ENCODE data around the gene ZBTB45. TPM values are rescaled to one million over a fixed set of nuclear protein-coding genes. Genes with fewer than 3 reads are reported as not detected.

ZBTB45 gene
- total RNA-seq, 1 donor: 6.9 TPM

DNA sequence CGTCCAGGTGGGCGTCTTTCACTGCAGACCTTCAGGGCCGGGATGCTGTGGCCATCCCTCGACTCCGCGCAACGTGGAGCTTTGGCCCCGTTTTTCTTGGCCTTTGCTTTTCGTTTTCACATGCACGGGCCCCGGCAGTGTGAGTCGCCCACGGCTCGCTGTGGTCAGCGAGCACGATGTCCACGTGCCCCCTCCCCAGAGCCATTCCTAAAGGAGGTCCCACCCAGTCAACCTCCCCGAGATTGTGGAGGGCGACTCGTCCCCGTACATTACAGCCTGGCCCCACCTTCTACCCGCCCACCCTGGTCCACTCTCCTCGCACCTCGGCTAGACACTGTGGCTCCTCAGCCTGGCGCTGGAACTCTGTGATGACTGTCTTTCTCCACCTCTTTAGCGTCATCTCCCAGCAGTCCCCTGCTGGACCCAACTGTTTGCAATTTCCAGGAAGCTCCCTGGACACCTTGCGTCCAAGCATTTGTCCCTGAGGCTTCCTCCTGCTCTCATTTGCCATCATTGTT is 43.1 kb downstream of the ZBTB45 start:
- Histone ChIP-seq H3K9me3 (ENCODE audit: low read depth, low read length) (no peaks in the 10 kb centered on the region), H2AFZ (ENCODE audit: low read length) (peak overlapping the region; percentile 85), H3K4me1 (ENCODE audit: insufficient read depth, low read length) (peaks cover 18% of the 10 kb centered on the region), H3K4me3 (ENCODE audit: insufficient read depth, low read length) (peak overlapping the region; percentile 80), H3K4me2 (ENCODE audit: insufficient read depth, low read length) (peak overlapping the region; percentile 95), H3K79me2 (ENCODE audit: insufficient read depth, low read length) (no peaks in the 10 kb centered on the region), H4K20me1 (ENCODE audit: insufficient read depth, low read length) (peaks cover 4% of the 10 kb centered on the region), H3K27ac (ENCODE audit: low read depth, low read length) (peak overlapping the region; percentile 96), H3K36me3 (ENCODE audit: insufficient read depth, low read length) (peaks cover 15% of the 10 kb centered on the region), H3K27me3 (ENCODE audit: insufficient read depth, low read length) (no peaks in the 10 kb centered on the region)
- DNase-seq (ENCODE audit: insufficient read length, low spot score, missing footprints): no peak
- TF ChIP-seq CTCF (IDR thresholded peaks at IDR 0.05; ENCODE audit: extremely low read depth, low read depth, low read length): no peak

DNA sequence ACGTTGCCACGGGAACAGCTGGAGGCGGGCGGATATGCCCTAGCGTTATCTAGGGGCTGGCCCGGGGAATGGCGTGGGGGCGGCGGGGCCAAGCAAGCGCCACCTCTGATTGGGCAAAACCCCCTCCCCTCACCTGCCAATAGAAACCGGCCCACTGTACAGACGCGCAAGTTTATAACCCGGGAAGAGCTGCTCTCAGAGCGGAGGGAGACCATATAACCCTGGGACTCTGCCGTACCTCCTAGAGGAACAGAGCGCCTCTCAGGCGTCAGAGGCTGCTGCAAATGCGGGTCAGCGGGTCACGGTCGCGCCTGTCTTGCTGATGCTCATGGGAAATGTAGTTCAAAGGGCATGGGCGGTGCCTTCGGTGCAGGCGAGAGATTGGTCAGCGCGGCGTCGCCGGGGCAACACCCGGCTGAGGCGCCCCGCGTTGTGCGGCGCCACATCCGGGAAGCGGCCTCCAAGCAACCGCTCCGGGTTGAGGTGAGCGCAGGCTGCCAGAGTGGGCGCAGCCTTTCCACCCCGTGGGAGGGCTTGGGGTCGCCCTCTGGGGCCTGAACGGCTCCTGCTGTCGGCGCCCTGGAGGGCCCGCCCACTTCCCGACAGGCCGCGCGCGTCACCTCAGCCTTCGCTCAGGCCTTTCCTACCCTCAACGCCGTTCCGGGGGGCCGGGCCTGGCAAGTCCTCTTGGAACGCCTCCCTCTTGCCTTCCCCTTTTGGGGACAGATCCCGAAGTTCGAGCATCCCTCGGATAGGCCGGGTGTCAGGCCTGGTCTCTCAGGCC is 43.7 kb downstream of the ZBTB45 start, which contains the start of gene ZNF446:
Gene ZNF446 (plus strand): TSS at position 639 of the 784 bp plus-strand sequence. CDS start 867 bp downstream, outside the sequence.
- H3K27ac ChIP-seq (ENCODE audit: low read depth, low read length): peak within 1 kb of the TSS; percentile 96
- H3K79me2 ChIP-seq (ENCODE audit: insufficient read depth, low read length): no peaks in the 10 kb centered on the region
- H3K4me2 ChIP-seq (ENCODE audit: insufficient read depth, low read length): peak within 1 kb of the TSS; percentile 95
- H3K4me1 ChIP-seq (ENCODE audit: insufficient read depth, low read length): peaks cover 18% of the 10 kb centered on the region
- no peak for TF ChIP-seq CTCF (IDR thresholded peaks at IDR 0.05; ENCODE audit: extremely low read depth, low read depth, low read length)
- H3K27me3 ChIP-seq (ENCODE audit: insufficient read depth, low read length): no peaks in the 10 kb centered on the region
- peak within 1 kb of the TSS; percentile 85 for H2AFZ ChIP-seq (ENCODE audit: low read length)
- H3K9me3 ChIP-seq (ENCODE audit: low read depth, low read length): no peaks in the 10 kb centered on the region
- peak; percentile 99 for DNase-seq (ENCODE audit: insufficient read length, low spot score, missing footprints)
- H3K4me3 ChIP-seq (ENCODE audit: insufficient read depth, low read length): peak within 1 kb of the TSS; percentile 80
- H4K20me1 ChIP-seq (ENCODE audit: insufficient read depth, low read length): peaks cover 4% of the 10 kb centered on the region
- H3K36me3 ChIP-seq (ENCODE audit: insufficient read depth, low read length): peaks cover 15% of the 10 kb centered on the region

DNA sequence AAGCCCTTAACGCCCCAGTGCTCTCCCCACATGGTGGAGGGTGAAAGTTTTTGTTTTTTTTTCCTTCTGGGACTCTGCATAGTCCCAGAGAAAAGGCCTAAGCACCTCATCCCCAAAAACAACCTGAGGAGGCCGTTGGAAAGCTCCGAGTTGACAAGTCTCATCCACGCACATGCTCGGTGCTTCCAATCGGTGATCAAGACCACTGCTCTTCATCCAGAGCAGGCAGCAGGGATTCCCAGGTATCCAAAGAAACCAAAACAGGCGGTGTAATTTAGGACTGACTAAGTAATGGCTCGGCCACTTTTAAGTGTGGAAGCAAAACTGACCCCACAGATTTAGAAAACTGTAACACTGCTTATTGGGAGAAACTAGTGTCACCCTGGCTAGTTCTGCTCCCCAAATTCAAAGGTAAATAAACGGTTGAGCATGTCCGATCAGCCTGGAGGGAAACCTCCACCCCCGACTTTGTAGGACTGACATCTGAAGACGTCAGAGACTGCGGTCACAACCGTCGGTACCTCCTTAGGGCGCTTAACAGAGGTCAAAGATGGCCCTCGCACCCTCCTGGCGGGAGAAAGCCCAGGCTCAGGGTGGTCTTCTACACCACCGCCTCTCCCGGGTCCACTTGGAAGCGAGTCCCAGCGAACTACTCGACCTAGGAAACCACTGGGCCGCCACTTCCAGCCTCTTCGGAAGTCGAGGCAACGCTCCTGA is 44.5 kb downstream of the ZBTB45 start:
- TF ChIP-seq CTCF (IDR thresholded peaks at IDR 0.05; ENCODE audit: extremely low read depth, low read depth, low read length): no peak
- Histone ChIP-seq H3K9me3 (ENCODE audit: low read depth, low read length) (no peaks in the 10 kb centered on the region), H3K4me2 (ENCODE audit: insufficient read depth, low read length) (peak overlapping the region; percentile 95), H2AFZ (ENCODE audit: low read length) (peak overlapping the region; percentile 85), H3K4me1 (ENCODE audit: insufficient read depth, low read length) (peaks cover 18% of the 10 kb centered on the region), H3K27ac (ENCODE audit: low read depth, low read length) (peak overlapping the region; percentile 96), H3K27me3 (ENCODE audit: insufficient read depth, low read length) (no peaks in the 10 kb centered on the region), H3K4me3 (ENCODE audit: insufficient read depth, low read length) (peak overlapping the region; percentile 80), H4K20me1 (ENCODE audit: insufficient read depth, low read length) (peaks cover 4% of the 10 kb centered on the region), H3K36me3 (ENCODE audit: insufficient read depth, low read length) (peaks cover 15% of the 10 kb centered on the region), H3K79me2 (ENCODE audit: insufficient read depth, low read length) (no peaks in the 10 kb centered on the region)
- no peak for DNase-seq (ENCODE audit: insufficient read length, low spot score, missing footprints)
